ENCODE data around the gene ERO1A.

GRCh38 chr14:52706724-52707706, 11.7 kb upstream of the ERO1A start, which contains the start of gene PSMC6:
- TF ChIP-seq HDAC1 (IDR thresholded peaks at IDR 0.05) (0 out of 4 replicates have a peak, but pooled peaks of 1 of the 2 experiments have one; percentile 39), GABPA (tag; conservative IDR thresholded peaks at IDR 0.05; ENCODE audit: low read depth) (peak; percentile 91), CTCF (IDR thresholded peaks at IDR 0.05 in 2 of 3, conservative IDR thresholded peaks at IDR 0.05 in 1 of 3; ENCODE audit: insufficient read depth in 2 of 3, low read depth in 1 of 3, low read length in 3 of 3) (no peak), MXD1 (CRISPR knock-in tag; IDR thresholded peaks at IDR 0.05; ENCODE audit: borderline replicate concordance, poor library complexity, severe bottlenecking) (no peak), TAF1 (IDR thresholded peaks at IDR 0.05; ENCODE audit: control insufficient read depth, extremely low read depth, insufficient read depth, low read length, severe bottlenecking) (peak; percentile 90), ZNF263 (CRISPR knock-in tag; IDR thresholded peaks at IDR 0.05; ENCODE audit: borderline replicate concordance) (no peak; the same call in 1 of the 2 replicates), KLF6 (CRISPR knock-in tag; IDR thresholded peaks at IDR 0.05; ENCODE audit: borderline replicate concordance) (no peak), RNF219 (CRISPR knock-in tag; IDR thresholded peaks at IDR 0.05) (no peak), TEAD4 (IDR thresholded peaks at IDR 0.05; ENCODE audit: low read length) (no peak), TEAD4 (CRISPR knock-in tag; IDR thresholded peaks at IDR 0.05; ENCODE audit: borderline replicate concordance) (no peak), ZBTB33 (CRISPR knock-in tag; IDR thresholded peaks at IDR 0.05) (no peak), E2F6 (IDR thresholded peaks at IDR 0.05; ENCODE audit: borderline replicate concordance in 1 of 2, extremely low read depth in 1 of 2, insufficient read depth in 1 of 2, insufficient read length in 1 of 2, low read depth in 1 of 2, low read length in 1 of 2, poor library complexity in 1 of 2, severe bottlenecking in 1 of 2) (no peak), POLR2A (conservative IDR thresholded peaks at IDR 0.05) (peak; percentile 94)

Measured in K562 (cell line).